K562 (cell line): ENCODE results near the gene CROCC2. TPM values are rescaled to one million over a fixed set of nuclear protein-coding genes. Genes with fewer than 3 reads are reported as not detected.

ENCODE experiments used
- ARID4B ChIP-seq: sonication (generic); formaldehyde crosslinking; IDR thresholded peaks from 2 replicates; pipeline ENCODE4 v1.8.0; 2022; ENCODE audit warnings: mild to moderate bottlenecking, missing genetic modification reagents
- ESRRB ChIP-seq: fragments of 250-450 bp; sonication (Bioruptor Pico); IDR thresholded peaks from 2 replicates; pipeline ENCODE4 v1.5.0; 2020; ENCODE audit warnings: mild to moderate bottlenecking, moderate library complexity, borderline replicate concordance
- FOSL1 ChIP-seq: fragments of 200-800 bp; sonication (Bioruptor generic); conservative IDR thresholded peaks from 2 replicates; pipeline ENCODE4 v1.6.1; 2016; ENCODE audit warnings: missing genetic modification characterization, missing compliant biosample characterization
- U2AF2 ChIP-seq: fragments of 200-400 bp; formaldehyde crosslinking; optimal IDR thresholded peaks from 2 replicates; pipeline ENCODE3; 2017; ENCODE audit warnings: low read depth, mild to moderate bottlenecking, low read length
- ZNF3 ChIP-seq: fragments of 250-450 bp; sonication (Bioruptor Pico); IDR thresholded peaks from 2 replicates; pipeline ENCODE4 v1.5.0; 2021; ENCODE audit warnings: mild to moderate bottlenecking, moderate library complexity
- polyA plus RNA-seq, 8 experiments: library from polyadenylated mRNA; depleted of rRNA in 4 of 8; stranded (reverse) in 5 of 8; unstranded in 3 of 8; fragments of >200 nt; fragmentation: Nextera tagmentation in 2 of 8; fragmentation: Illumina TruSeq in 1 of 8; extraction: Ambion mirVana in 2 of 8; extraction: Trizol in 1 of 8; gene quantifications; 2 replicates each; pipeline versions ENCODE4 v1.2.1 to v1.2.3, GENCODE V29; 2011 to 2014; ENCODE audit warnings: inconsistent platforms in 1 of 8, missing spikeins in 1 of 8
- total RNA-seq, 7 experiments: library from RNA; depleted of rRNA in 6 of 7; stranded (reverse); fragments of >200 nt in 6 of 7; fragmentation: Illumina TruSeq in 2 of 7; extraction: Trizol in 2 of 7; gene quantifications; 2 replicates each; pipeline versions ENCODE4 v1.2.1 to v1.2.3, GENCODE V29; 2011 to 2021; ENCODE audit warnings: low replicate concordance in 1 of 7

The CROCC2 gene
- total and polyA plus RNA-seq, 9 of the 15 experiments (the other 6 are each of a cell fraction or from before 2014, with no cell fraction given), result not detected

GRCh38 chr2:240949791-240950705, 43.9 kb downstream of the CROCC2 start (continued):
- TF ChIP-seq ARID4B (CRISPR knock-in tag) (no peak), ZNF3 (CRISPR knock-in tag) (no peak), U2AF2 (no peak), FOSL1 (tag) (no peak), ESRRB (no peak)
